Neural cell (in vitro differentiated cells): ENCODE data around the gene TSPAN14. TPM values are rescaled to one million over a fixed set of nuclear protein-coding genes. Genes with fewer than 3 reads are reported as not detected.

ENCODE experiments used
- H2AFZ ChIP-seq: fragments of 200-600, 300-800 bp; sonication (generic), shearing (Covaris generic); 2 replicates; pipeline ENCODE4 v1.6.0; 2014; ENCODE audit warnings: low read depth, mild to moderate bottlenecking, antibody characterized with exemption, low read length, moderate library complexity
- H3F3A ChIP-seq: fragments of 200-600 bp; shearing (Covaris generic); 2 replicates; pipeline ENCODE4 v1.6.1; 2016; ENCODE audit warnings: mild to moderate bottlenecking, moderate library complexity, mixed read lengths, antibody characterized with exemption, low read length; ENCODE audit not compliant: insufficient read depth, poor library complexity, severe bottlenecking
- H3K27ac ChIP-seq: fragments of 200-600, 300-800 bp; sonication (generic), shearing (Covaris generic); 2 replicates; pipeline ENCODE4 v1.5.1; 2014; ENCODE audit warnings: mild to moderate bottlenecking, low read length, moderate library complexity
- H3K27me3 ChIP-seq: fragments of 300-800, 200-600 bp; sonication (generic), shearing (Covaris generic); 2 replicates; pipeline ENCODE4 v1.6.0; 2014; ENCODE audit warnings: mild to moderate bottlenecking, low read depth, low read length, moderate library complexity; ENCODE audit not compliant: insufficient read depth
- H3K36me3 ChIP-seq: fragments of 300-800, 200-600 bp; sonication (generic), shearing (Covaris generic); 2 replicates; pipeline ENCODE4 v1.5.1; 2014; ENCODE audit warnings: mild to moderate bottlenecking, antibody characterized with exemption, low read length, moderate library complexity; ENCODE audit not compliant: insufficient read depth
- H3K4me2 ChIP-seq: fragments of 300-800, 200-600 bp; sonication (generic), shearing (Covaris generic); 2 replicates; pipeline ENCODE4 v1.6.0; 2014; ENCODE audit warnings: mild to moderate bottlenecking, low read length
- H3K4me3 ChIP-seq: fragments of 300-800, 200-600 bp; sonication (generic), shearing (Covaris generic); 2 replicates; pipeline ENCODE4 v1.5.1; 2014; ENCODE audit warnings: mild to moderate bottlenecking, low read length, moderate library complexity
- H3K79me2 ChIP-seq: fragments of 200-600 bp; shearing (Covaris generic); replicated peaks from 2 replicates; pipeline ENCODE4 v1.6.0; 2014; ENCODE audit warnings: mild to moderate bottlenecking, low read length, moderate library complexity; ENCODE audit not compliant: insufficient read depth
- H3K9ac ChIP-seq: fragments of 300-800, 200-600 bp; sonication (generic), shearing (Covaris generic); 2 replicates; pipeline ENCODE4 v1.6.1; 2016; ENCODE audit warnings: mild to moderate bottlenecking, low read length, mixed read lengths
- H3K9me2 ChIP-seq: fragments of 200-600 bp; shearing (Covaris generic); 2 replicates; pipeline ENCODE4 v1.6.1; 2016; ENCODE audit warnings: mild to moderate bottlenecking, low read length, mixed read lengths; ENCODE audit not compliant: insufficient read depth
- H3K9me3 ChIP-seq: fragments of 200-600, 300-800 bp; sonication (generic), shearing (Covaris generic); 2 replicates; pipeline ENCODE4 v1.6.1; 2016; ENCODE audit warnings: mild to moderate bottlenecking, mixed run types, low read length, moderate library complexity, mixed read lengths
- H4K20me1 ChIP-seq: fragments of 200-600 bp; shearing (Covaris generic); 2 replicates; pipeline ENCODE4 v1.6.1; 2016; ENCODE audit warnings: mild to moderate bottlenecking, mixed run types; ENCODE audit not compliant: insufficient read depth
- EP300 ChIP-seq: fragments of 450-650 bp; conservative IDR thresholded peaks from 2 replicates; pipeline ENCODE4 v1.6.1; 2014; ENCODE audit warnings: antibody characterized with exemption, mild to moderate bottlenecking, moderate library complexity; ENCODE audit not compliant: poor library complexity, severe bottlenecking
- EZH2 ChIP-seq: fragments of 200-600, 300-800 bp; shearing (Covaris generic), sonication (generic); IDR thresholded peaks from 2 replicates; pipeline ENCODE4 v1.6.1; 2014; ENCODE audit warnings: antibody characterized with exemption, low read length, borderline replicate concordance, mild to moderate bottlenecking; ENCODE audit not compliant: insufficient read depth, poor library complexity, severe bottlenecking
- MXI1 ChIP-seq: fragments of 450-650 bp; conservative IDR thresholded peaks from 2 replicates; pipeline ENCODE4 v1.6.1; 2014; ENCODE audit warnings: antibody characterized with exemption, mild to moderate bottlenecking; ENCODE audit not compliant: poor library complexity, severe bottlenecking
- POLR2AphosphoS5 ChIP-seq: IDR thresholded peaks from 2 replicates; pipeline ENCODE4 v1.6.1; 2012
- RAD21 ChIP-seq: fragments of 450-650 bp; conservative IDR thresholded peaks from 2 replicates; pipeline ENCODE4 v1.6.1; 2014; ENCODE audit warnings: antibody characterized with exemption, mild to moderate bottlenecking, moderate library complexity
- SMC3 ChIP-seq: fragments of 450-650 bp; conservative IDR thresholded peaks from 2 replicates; pipeline ENCODE4 v1.6.1; 2014; ENCODE audit warnings: antibody characterized with exemption, mild to moderate bottlenecking, moderate library complexity; ENCODE audit not compliant: poor library complexity
- TAF1 ChIP-seq: IDR thresholded peaks from 2 replicates; pipeline ENCODE4 v1.6.1; 2012; ENCODE audit warnings: low read depth
- polyA plus RNA-seq: library from polyadenylated mRNA; depleted of rRNA; stranded (reverse); fragments of >200 nt; gene quantifications from 2 replicates; pipeline ENCODE4 v1.2.3, GENCODE V29; 2014
- TF ChIP-seq, protein P1 (sequence below): fragments of 450-650 bp; IDR thresholded peaks from 2 replicates; pipeline ENCODE4 v1.5.1; 2014; ENCODE audit warnings: antibody characterized with exemption, mild to moderate bottlenecking, moderate library complexity; ENCODE audit not compliant: poor library complexity, severe bottlenecking
- TF ChIP-seq, protein P2 (sequence below): IDR thresholded peaks from 2 replicates; pipeline ENCODE4 v1.6.1; 2012; ENCODE audit warnings: borderline replicate concordance

The TSPAN14 gene
- polyA plus RNA-seq, 1 donor from 2014 or later = 26.3 TPM

- no peaks in the 10 kb centered on the region for H4K20me1 ChIP-seq
- no peak overlapping the region for H3K4me2 ChIP-seq
- H3K9ac ChIP-seq = no peak overlapping the region
- no peaks in the 10 kb centered on the region for H3K27me3 ChIP-seq
- no peak overlapping the region for H3K27ac ChIP-seq
- H3K4me3 ChIP-seq = no peak overlapping the region
- no peaks in the 10 kb centered on the region for H3F3A ChIP-seq
- no peaks in the 10 kb centered on the region for H3K9me3 ChIP-seq
- TF ChIP-seq TAF1 (no peak), RAD21 (no peak), SMC3 (no peak), EZH2 (no peak), EP300 (no peak), MXI1 (no peak), POLR2AphosphoS5 (no peak)
- TF ChIP-seq, protein P1, sequence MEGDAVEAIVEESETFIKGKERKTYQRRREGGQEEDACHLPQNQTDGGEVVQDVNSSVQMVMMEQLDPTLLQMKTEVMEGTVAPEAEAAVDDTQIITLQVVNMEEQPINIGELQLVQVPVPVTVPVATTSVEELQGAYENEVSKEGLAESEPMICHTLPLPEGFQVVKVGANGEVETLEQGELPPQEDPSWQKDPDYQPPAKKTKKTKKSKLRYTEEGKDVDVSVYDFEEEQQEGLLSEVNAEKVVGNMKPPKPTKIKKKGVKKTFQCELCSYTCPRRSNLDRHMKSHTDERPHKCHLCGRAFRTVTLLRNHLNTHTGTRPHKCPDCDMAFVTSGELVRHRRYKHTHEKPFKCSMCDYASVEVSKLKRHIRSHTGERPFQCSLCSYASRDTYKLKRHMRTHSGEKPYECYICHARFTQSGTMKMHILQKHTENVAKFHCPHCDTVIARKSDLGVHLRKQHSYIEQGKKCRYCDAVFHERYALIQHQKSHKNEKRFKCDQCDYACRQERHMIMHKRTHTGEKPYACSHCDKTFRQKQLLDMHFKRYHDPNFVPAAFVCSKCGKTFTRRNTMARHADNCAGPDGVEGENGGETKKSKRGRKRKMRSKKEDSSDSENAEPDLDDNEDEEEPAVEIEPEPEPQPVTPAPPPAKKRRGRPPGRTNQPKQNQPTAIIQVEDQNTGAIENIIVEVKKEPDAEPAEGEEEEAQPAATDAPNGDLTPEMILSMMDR = no peak
- TF ChIP-seq, protein P2, sequence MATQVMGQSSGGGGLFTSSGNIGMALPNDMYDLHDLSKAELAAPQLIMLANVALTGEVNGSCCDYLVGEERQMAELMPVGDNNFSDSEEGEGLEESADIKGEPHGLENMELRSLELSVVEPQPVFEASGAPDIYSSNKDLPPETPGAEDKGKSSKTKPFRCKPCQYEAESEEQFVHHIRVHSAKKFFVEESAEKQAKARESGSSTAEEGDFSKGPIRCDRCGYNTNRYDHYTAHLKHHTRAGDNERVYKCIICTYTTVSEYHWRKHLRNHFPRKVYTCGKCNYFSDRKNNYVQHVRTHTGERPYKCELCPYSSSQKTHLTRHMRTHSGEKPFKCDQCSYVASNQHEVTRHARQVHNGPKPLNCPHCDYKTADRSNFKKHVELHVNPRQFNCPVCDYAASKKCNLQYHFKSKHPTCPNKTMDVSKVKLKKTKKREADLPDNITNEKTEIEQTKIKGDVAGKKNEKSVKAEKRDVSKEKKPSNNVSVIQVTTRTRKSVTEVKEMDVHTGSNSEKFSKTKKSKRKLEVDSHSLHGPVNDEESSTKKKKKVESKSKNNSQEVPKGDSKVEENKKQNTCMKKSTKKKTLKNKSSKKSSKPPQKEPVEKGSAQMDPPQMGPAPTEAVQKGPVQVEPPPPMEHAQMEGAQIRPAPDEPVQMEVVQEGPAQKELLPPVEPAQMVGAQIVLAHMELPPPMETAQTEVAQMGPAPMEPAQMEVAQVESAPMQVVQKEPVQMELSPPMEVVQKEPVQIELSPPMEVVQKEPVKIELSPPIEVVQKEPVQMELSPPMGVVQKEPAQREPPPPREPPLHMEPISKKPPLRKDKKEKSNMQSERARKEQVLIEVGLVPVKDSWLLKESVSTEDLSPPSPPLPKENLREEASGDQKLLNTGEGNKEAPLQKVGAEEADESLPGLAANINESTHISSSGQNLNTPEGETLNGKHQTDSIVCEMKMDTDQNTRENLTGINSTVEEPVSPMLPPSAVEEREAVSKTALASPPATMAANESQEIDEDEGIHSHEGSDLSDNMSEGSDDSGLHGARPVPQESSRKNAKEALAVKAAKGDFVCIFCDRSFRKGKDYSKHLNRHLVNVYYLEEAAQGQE = no peak
- H3K79me2 ChIP-seq = no peaks in the 10 kb centered on the region
- peaks cover 3% of the 10 kb centered on the region for H3K36me3 ChIP-seq
- no peaks in the 10 kb centered on the region for H3K9me2 ChIP-seq
- no peak overlapping the region for H2AFZ ChIP-seq
Measured at GRCh38 chr10:80528901-80529300, 74.8 kb downstream of the TSPAN14 start.

GRCh38 chr10:80529604-80530003 is 75.5 kb downstream of the TSPAN14 start:
- Histone ChIP-seq H3K9me2 (no peaks in the 10 kb centered on the region), H3K79me2 (no peaks in the 10 kb centered on the region), H4K20me1 (no peaks in the 10 kb centered on the region), H3K9me3 (no peaks in the 10 kb centered on the region), H3K36me3 (peaks cover 3% of the 10 kb centered on the region), H3K4me2 (no peak overlapping the region), H3K27me3 (no peaks in the 10 kb centered on the region), H3F3A (no peaks in the 10 kb centered on the region), H3K4me3 (no peak overlapping the region), H2AFZ (no peak overlapping the region), H3K27ac (no peak overlapping the region), H3K9ac (no peak overlapping the region)
- TF ChIP-seq MXI1 (no peak), EZH2 (no peak), POLR2AphosphoS5 (no peak), RAD21 (no peak), TAF1 (no peak), SMC3 (no peak), EP300 (no peak)
- TF ChIP-seq, protein P2 = no peak
- TF ChIP-seq, protein P1 = no peak
